Tongue (tissue), 2 donors: ENCODE measurements around the gene ISLR2. TPM values are rescaled to one million over a fixed set of nuclear protein-coding genes. Genes with fewer than 3 reads are reported as not detected.
"Not testable (repeated sequence)": the region's sequence is repeated elsewhere in the genome, so short reads cannot be mapped to it uniquely, and the experiment has no call there.

ENCODE experiments used
- DNase-seq: peaks from one replicate; pipeline ENCODE4 v3.0.0-alpha.2; 2015
- total RNA-seq: library from RNA; depleted of rRNA; stranded (reverse); fragments of >200 nt; gene quantifications from one replicate; pipeline ENCODE4 v1.2.3, GENCODE V29; 2014

The ISLR2 gene
- 8.4 TPM for total RNA-seq

- peak; percentile 62 for DNase-seq
These were observed at the start of gene ISLR2 for GRCh38 chr15:74130155-74130848. ISLR2 (plus strand) TSS chr15:74130586; CDS start chr15:74132755, 2,169 bp downstream.

GRCh38 chr15:74082450-74082849, 47.9 kb upstream of the ISLR2 start, which contains the start of gene GOLGA6A:
GOLGA6A (minus strand) TSS chr15:74082550; CDS start chr15:74082509, 41 bp downstream.
- DNase-seq: not testable (repeated sequence)

GRCh38 chr15:74094567-74094966, 35.8 kb upstream of the ISLR2 start:
- DNase-seq: not testable (repeated sequence)

GRCh38 chr15:74095610-74096009, 34.8 kb upstream of the ISLR2 start:
- DNase-seq: not testable (repeated sequence)

GRCh38 chr15:74096753-74097474, 33.5 kb upstream of the ISLR2 start:
- not testable (repeated sequence) for DNase-seq

- peak; percentile 94 for DNase-seq
These were observed 30.2 kb upstream of the ISLR2 start for GRCh38 chr15:74099963-74100733.

GRCh38 chr15:74108111-74108510, 22.3 kb upstream of the ISLR2 start:
- peak; percentile 17 for DNase-seq

- DNase-seq: not testable (repeated sequence)
These were observed 21.8 kb upstream of the ISLR2 start for GRCh38 chr15:74108611-74109010.

- no peak for DNase-seq
These were observed 20.7 kb upstream of the ISLR2 start for GRCh38 chr15:74109713-74110112.

- DNase-seq: no peak
These were observed 10.0 kb upstream of the ISLR2 start for GRCh38 chr15:74120426-74120825.

- no peak for DNase-seq
These were observed 9.3 kb upstream of the ISLR2 start for GRCh38 chr15:74121039-74121438.

- no peak for DNase-seq
These were observed 8.5 kb upstream of the ISLR2 start for GRCh38 chr15:74121858-74122257.

- no peak for DNase-seq
These were observed 7.8 kb upstream of the ISLR2 start for GRCh38 chr15:74122403-74123130.

- DNase-seq: no peak
These were observed 7.3 kb upstream of the ISLR2 start for GRCh38 chr15:74123131-74123429.

GRCh38 chr15:74123658-74124057, 6.7 kb upstream of the ISLR2 start:
- DNase-seq: no peak

- DNase-seq: no peak
These were observed 6.2 kb upstream of the ISLR2 start for GRCh38 chr15:74124196-74124595.

- no peak for DNase-seq
These were observed 5.6 kb upstream of the ISLR2 start for GRCh38 chr15:74124759-74125158.

- DNase-seq: peak; percentile 94
These were observed 3.0 kb upstream of the ISLR2 start for GRCh38 chr15:74127255-74127953.

- DNase-seq: no peak
These were observed 2.2 kb upstream of the ISLR2 start for GRCh38 chr15:74127954-74128784.

- peak; percentile 36 for DNase-seq
These were observed 1.4 kb upstream of the ISLR2 start for GRCh38 chr15:74128785-74129585.
